PFSK-1 (cell line): ENCODE results near the gene SMYD4.

Experiments
- POLR2AphosphoS5 ChIP-seq: IDR thresholded peaks from 2 replicates; pipeline ENCODE4 v1.6.1; 2012; ENCODE audit warnings: low read depth, mild to moderate bottlenecking, control low read depth, low read length, moderate library complexity
- REST ChIP-seq, 2 experiments: IDR thresholded peaks; 2 replicates each; pipeline versions ENCODE4 v1.6.1 to v1.8.0; 2011 to 2012; ENCODE audit warnings: low read depth in 2 of 2, low read length in 2 of 2, control low read depth in 1 of 2, inconsistent platforms in 1 of 2, mild to moderate bottlenecking in 1 of 2, moderate library complexity in 1 of 2; ENCODE audit not compliant: insufficient read depth in 1 of 2
- SIN3A ChIP-seq: IDR thresholded peaks from 2 replicates; pipeline ENCODE4 v1.6.1; 2012; ENCODE audit warnings: mild to moderate bottlenecking, low read length, moderate library complexity, borderline replicate concordance; ENCODE audit not compliant: insufficient read depth

GRCh38 chr17:1843947-1844346 lies 14.2 kb upstream of the SMYD4 start:
- TF ChIP-seq SIN3A (no peak), POLR2AphosphoS5 (no peak), REST (IDR thresholded peaks at IDR 0.05; ENCODE audit: insufficient read depth in 1 of 2, low read depth in 2 of 2, low read length in 2 of 2) (no peak)
